ENCODE results near the gene RAP2B.

GRCh38 chr3:153180860-153181372, 18.9 kb downstream of the RAP2B start:
- TF ChIP-seq CTCF (IDR thresholded peaks at IDR 0.05) (no peak), EZH2 (IDR thresholded peaks at IDR 0.05; ENCODE audit: borderline replicate concordance, insufficient read depth, low read depth, low read length, poor library complexity, severe bottlenecking) (no peak)

Data from B cell (primary cell).